Testis (tissue), 2 donors: ENCODE measurements around the gene DHCR7.

Experiments
- POLR2A ChIP-seq: fragments of 450-650 bp; IDR thresholded peaks from one replicate; pipeline ENCODE4 v1.6.1; 2017; ENCODE audit warnings: antibody characterized with exemption, mild to moderate bottlenecking, moderate library complexity
- TF ChIP-seq, protein P1 (sequence below), 3 experiments: fragments of 450-650 bp in 2 of 3; fragments of 200-600 bp in 1 of 3; sonication (generic) in 1 of 3; IDR thresholded peaks; one replicate each; pipeline ENCODE4 v1.5.1; 2016 to 2019; ENCODE audit warnings: antibody characterized with exemption in 3 of 3, mild to moderate bottlenecking in 2 of 3, moderate library complexity in 1 of 3

DNA sequence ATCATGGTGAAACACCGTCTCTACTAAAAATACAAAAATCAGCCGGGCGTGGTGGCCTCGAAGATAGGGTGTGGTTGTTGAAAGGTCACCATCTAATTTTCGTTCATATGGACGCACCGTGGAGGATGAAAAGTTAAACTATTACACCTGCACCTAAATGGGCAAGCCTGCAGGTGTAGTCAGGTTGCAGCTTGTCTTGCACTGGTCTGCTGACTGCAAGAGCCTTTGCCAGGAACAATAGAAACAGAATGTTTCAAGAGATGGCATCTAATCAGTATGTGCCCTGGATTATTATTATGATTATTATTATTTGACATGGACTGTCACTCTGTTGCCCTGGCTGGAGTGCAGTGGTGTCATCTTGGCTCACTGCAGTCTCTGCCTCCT, 5.7 kb upstream of the DHCR7 start:
- TF ChIP-seq POLR2A = no peak
- TF ChIP-seq, protein P1, sequence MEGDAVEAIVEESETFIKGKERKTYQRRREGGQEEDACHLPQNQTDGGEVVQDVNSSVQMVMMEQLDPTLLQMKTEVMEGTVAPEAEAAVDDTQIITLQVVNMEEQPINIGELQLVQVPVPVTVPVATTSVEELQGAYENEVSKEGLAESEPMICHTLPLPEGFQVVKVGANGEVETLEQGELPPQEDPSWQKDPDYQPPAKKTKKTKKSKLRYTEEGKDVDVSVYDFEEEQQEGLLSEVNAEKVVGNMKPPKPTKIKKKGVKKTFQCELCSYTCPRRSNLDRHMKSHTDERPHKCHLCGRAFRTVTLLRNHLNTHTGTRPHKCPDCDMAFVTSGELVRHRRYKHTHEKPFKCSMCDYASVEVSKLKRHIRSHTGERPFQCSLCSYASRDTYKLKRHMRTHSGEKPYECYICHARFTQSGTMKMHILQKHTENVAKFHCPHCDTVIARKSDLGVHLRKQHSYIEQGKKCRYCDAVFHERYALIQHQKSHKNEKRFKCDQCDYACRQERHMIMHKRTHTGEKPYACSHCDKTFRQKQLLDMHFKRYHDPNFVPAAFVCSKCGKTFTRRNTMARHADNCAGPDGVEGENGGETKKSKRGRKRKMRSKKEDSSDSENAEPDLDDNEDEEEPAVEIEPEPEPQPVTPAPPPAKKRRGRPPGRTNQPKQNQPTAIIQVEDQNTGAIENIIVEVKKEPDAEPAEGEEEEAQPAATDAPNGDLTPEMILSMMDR (IDR thresholded peaks at IDR 0.05) = no peak
